Osteocyte (in vitro differentiated cells): Measurements from ENCODE around the gene ZNF22. TPM values are rescaled to one million over a fixed set of nuclear protein-coding genes. Genes with fewer than 3 reads are reported as not detected.

Experiments used
- DNase-seq: peaks from one replicate; pipeline ENCODE4 v3.0.0; 2021; ENCODE audit warnings: mixed read lengths; ENCODE audit not compliant: unreplicated experiment; ENCODE audit errors: extremely low spot score
- H3K27ac Mint-ChIP-seq: one replicate; pipeline ENCODE4 v1.8.0; 2021; ENCODE audit warnings: mild to moderate bottlenecking, mixed read lengths; ENCODE audit not compliant: unreplicated experiment
- H3K27me3 Mint-ChIP-seq: one replicate; pipeline ENCODE4 v1.8.0; 2021; ENCODE audit warnings: mixed read lengths; ENCODE audit not compliant: unreplicated experiment
- H3K36me3 Mint-ChIP-seq: one replicate; pipeline ENCODE4 v1.8.0; 2021; ENCODE audit warnings: mixed read lengths; ENCODE audit not compliant: unreplicated experiment
- H3K4me1 Mint-ChIP-seq: one replicate; pipeline ENCODE4 v1.8.0; 2021; ENCODE audit warnings: mixed read lengths; ENCODE audit not compliant: unreplicated experiment
- H3K4me3 Mint-ChIP-seq: one replicate; pipeline ENCODE4 v1.8.0; 2021; ENCODE audit warnings: mild to moderate bottlenecking, moderate library complexity, mixed read lengths; ENCODE audit not compliant: unreplicated experiment
- H3K9me3 Mint-ChIP-seq: one replicate; pipeline ENCODE4 v1.8.0; 2021; ENCODE audit warnings: mixed read lengths; ENCODE audit not compliant: unreplicated experiment
- CTCF ChIP-seq: fragments of 200-600 bp; sonication (generic); IDR thresholded peaks from 2 replicates; pipeline ENCODE4 v1.5.0; 2021; ENCODE audit warnings: antibody characterized with exemption, mild to moderate bottlenecking, moderate library complexity
- total RNA-seq: library from RNA; stranded (reverse); gene quantifications from 2 replicates; pipeline ENCODE4 v1.2.1, GENCODE V29; 2021

The ZNF22 gene
- total RNA-seq, 1 donor from 2014 or later = 23.4 TPM

- no peaks in the 10 kb centered on the region for H3K9me3 Mint-ChIP-seq
- H3K4me3 Mint-ChIP-seq = no peak overlapping the region
- H3K27me3 Mint-ChIP-seq = no peaks in the 10 kb centered on the region
- H3K4me1 Mint-ChIP-seq = peaks cover 38% of the 10 kb centered on the region
- H3K27ac Mint-ChIP-seq = peak overlapping the region; percentile 52
- no peak for DNase-seq
- no peak for TF ChIP-seq CTCF
- H3K36me3 Mint-ChIP-seq = peaks cover 2% of the 10 kb centered on the region
Measured at GRCh38 chr10:44994752-44995530, 5.8 kb upstream of the ZNF22 start.

- Mint-ChIP-seq H3K4me1 (peaks cover 38% of the 10 kb centered on the region), H3K4me3 (no peak overlapping the region), H3K9me3 (no peaks in the 10 kb centered on the region), H3K27ac (peak overlapping the region; percentile 71), H3K36me3 (peaks cover 2% of the 10 kb centered on the region), H3K27me3 (no peaks in the 10 kb centered on the region)
- no peak for DNase-seq
- no peak for TF ChIP-seq CTCF
Measured at GRCh38 chr10:44995581-44995913, 5.2 kb upstream of the ZNF22 start.

GRCh38 chr10:44995914-44996669 is 4.6 kb upstream of the ZNF22 start:
- peak overlapping the region; percentile 71 for H3K27ac Mint-ChIP-seq
- DNase-seq = no peak
- no peak for TF ChIP-seq CTCF
- peaks cover 2% of the 10 kb centered on the region for H3K36me3 Mint-ChIP-seq
- H3K27me3 Mint-ChIP-seq = no peaks in the 10 kb centered on the region
- H3K4me3 Mint-ChIP-seq = no peak overlapping the region
- peaks cover 38% of the 10 kb centered on the region for H3K4me1 Mint-ChIP-seq
- H3K9me3 Mint-ChIP-seq = no peaks in the 10 kb centered on the region

GRCh38 chr10:44997105-44997748 is 3.5 kb upstream of the ZNF22 start:
- Mint-ChIP-seq H3K36me3 (peaks cover 3% of the 10 kb centered on the region), H3K27me3 (no peaks in the 10 kb centered on the region), H3K4me1 (peaks cover 42% of the 10 kb centered on the region), H3K9me3 (no peaks in the 10 kb centered on the region), H3K4me3 (no peak overlapping the region), H3K27ac (peak overlapping the region; percentile 71)
- TF ChIP-seq CTCF = no peak
- no peak for DNase-seq

GRCh38 chr10:44998146-44998631 is 2.5 kb upstream of the ZNF22 start:
- no peak overlapping the region for H3K4me3 Mint-ChIP-seq
- H3K27me3 Mint-ChIP-seq = no peaks in the 10 kb centered on the region
- TF ChIP-seq CTCF = no peak
- peaks cover 47% of the 10 kb centered on the region for H3K4me1 Mint-ChIP-seq
- H3K36me3 Mint-ChIP-seq = peaks cover 8% of the 10 kb centered on the region
- H3K9me3 Mint-ChIP-seq = peaks cover 5% of the 10 kb centered on the region
- no peak overlapping the region for H3K27ac Mint-ChIP-seq
- DNase-seq = no peak
